HG03460 (cell line): ENCODE results near the gene NAA20.

Source experiments
- ATAC-seq: cut with Tn5 transposase; IDR thresholded peaks from one replicate; pipeline ENCODE4 v1.9.1; 2021; ENCODE audit not compliant: unreplicated experiment

NAA20 gene, protein sequence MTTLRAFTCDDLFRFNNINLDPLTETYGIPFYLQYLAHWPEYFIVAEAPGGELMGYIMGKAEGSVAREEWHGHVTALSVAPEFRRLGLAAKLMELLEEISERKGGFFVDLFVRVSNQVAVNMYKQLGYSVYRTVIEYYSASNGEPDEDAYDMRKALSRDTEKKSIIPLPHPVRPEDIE

DNA sequence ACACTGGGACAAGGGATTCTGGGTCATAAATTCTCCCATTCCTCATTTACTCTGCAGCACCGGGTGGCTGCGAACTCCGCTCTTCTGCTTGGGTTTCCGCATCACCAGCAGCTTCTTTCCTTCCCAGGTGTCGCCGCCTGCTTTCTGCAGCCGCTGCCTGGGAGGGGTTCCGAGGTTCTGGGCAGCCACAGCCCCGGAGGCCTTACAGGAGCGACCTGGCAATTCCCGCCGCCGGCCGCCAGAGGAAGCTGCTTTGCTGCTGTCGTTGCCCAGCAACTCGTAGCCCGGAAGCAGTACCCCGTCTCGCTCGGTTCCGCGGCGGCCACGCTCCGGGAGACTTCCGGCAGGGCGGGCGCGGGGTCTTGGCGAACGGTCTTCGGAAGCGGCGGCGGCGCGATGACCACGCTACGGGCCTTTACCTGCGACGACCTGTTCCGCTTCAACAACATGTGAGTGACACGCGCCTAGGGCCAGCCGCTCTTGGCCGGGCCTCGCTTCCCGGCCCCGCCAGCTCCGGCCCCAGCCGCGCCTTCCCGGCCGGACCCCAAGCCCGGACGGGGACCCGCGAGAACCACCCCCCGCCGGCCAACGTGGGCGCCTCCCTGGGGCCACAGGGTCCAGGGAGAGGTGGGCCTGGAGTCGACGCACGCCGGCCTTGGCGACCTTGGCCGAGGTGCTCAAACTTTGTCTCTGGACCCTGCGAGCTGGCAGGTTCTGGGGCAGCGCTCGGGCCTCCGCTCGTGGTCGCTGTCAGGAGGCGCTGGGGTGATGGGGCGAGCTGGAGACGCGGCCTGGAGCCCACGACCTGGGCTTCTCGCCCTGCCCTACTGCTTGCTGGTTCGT lies at the start of gene NAA20:
Gene NAA20 (plus strand): TSS at position 362 of the 843 bp plus-strand sequence. CDS start 35 bp downstream, at position 397.
- peak; percentile 98 for ATAC-seq

DNA sequence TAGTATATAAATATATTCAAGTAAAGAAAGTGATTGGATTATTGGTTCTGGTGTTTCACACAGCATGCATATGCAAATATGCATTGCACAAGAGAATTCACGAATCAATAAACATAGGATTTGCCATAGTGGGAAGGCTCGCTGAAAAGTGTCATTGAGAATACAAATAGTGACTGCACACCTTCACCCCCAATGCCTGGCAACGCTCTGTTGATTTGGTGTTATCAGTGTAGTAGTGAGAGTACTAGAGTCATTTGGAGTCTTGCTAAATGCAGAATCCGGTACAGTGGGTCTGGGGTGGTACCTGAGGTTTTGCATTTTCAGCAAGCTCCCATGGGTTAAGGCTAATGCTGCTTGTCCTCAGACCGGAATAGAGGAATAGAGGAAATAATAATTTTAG lies 49.7 kb upstream of the NAA20 start:
- no peak for ATAC-seq

DNA sequence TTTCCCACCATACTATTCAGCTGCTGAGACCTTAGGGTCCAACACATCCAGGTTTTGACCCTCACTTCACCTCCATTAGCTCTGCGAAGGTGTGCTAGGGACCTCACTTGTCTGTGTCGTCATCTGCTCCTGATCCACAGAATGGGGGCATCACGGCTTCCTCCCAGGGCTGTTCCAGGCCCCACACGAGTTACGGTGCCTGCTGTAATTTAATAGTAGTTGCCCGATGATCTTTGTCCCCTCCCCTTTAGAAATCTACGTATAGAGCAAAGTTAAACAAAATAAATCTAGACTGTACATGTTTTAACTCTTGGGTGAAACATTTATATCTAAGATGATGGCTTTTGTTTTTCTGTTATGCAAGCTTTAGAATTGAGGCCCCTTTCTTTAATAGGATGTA lies 49.1 kb upstream of the NAA20 start:
- no peak for ATAC-seq

- ATAC-seq: no peak
Measured at GRCh38 chr20:19968466-19969073, 48.6 kb upstream of the NAA20 start.

DNA sequence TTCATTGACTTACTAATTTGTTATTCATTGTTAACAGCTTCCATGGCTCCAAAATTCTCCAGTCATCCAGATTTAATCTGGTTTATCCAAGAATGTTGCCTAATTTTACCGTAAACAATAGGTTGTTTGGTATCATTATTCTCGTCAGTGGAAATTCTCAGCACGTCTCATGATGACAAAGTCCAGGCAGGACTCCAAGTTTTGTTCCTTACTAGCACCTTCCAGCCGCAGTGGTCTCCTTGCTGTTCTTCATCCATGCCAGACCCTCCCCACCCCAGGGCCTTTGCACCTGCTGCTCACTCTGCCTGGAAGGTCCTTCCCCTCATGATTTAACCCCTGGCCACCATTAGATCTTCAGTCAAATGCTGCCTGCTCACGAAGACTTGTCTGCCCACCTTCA lies 48.1 kb upstream of the NAA20 start:
- ATAC-seq: no peak

- no peak for ATAC-seq
Measured at GRCh38 chr20:19969507-19970255, 47.5 kb upstream of the NAA20 start.

DNA sequence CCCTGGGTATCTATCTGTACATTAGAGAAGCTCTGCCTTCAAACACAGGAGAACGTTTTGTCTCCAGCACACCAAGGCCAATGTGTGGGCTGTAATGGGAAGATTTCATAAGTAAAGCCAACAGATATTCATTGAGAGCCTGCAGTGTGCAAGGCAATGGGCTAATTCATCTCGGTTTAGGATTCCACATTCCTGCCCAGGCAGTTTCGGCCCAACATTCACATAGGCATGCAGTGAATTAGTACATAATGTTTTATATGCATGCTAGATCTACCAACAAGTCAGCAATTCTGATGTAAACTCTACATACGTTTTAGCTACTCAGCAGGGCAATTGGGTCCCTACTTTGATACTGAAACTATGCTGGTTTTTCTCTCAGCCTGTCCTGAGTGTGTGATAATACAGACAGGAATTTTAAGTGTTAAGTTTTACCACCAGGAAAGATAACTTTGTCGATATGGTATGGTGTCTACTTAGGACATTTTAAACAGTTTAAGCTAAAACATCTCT lies 46.9 kb upstream of the NAA20 start:
- no peak for ATAC-seq

- no peak for ATAC-seq
Measured at GRCh38 chr20:19971116-19971515, 46.0 kb upstream of the NAA20 start.

- ATAC-seq: no peak
Measured at GRCh38 chr20:19973961-19974629, 43.1 kb upstream of the NAA20 start.

GRCh38 chr20:19974630-19975435 lies 42.3 kb upstream of the NAA20 start:
- ATAC-seq: no peak

DNA sequence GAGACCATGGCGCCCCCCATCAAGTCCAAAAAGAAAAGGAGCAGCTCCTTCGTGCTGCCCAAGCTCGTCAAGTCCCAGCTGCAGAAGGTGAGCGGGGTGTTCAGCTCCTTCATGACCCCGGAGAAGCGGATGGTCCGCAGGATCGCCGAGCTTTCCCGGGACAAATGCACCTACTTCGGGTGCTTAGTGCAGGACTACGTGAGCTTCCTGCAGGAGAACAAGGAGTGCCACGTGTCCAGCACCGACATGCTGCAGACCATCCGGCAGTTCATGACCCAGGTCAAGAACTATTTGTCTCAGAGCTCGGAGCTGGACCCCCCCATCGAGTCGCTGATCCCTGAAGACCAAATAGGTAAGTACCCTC lies 41.7 kb upstream of the NAA20 start:
- ATAC-seq: no peak

DNA sequence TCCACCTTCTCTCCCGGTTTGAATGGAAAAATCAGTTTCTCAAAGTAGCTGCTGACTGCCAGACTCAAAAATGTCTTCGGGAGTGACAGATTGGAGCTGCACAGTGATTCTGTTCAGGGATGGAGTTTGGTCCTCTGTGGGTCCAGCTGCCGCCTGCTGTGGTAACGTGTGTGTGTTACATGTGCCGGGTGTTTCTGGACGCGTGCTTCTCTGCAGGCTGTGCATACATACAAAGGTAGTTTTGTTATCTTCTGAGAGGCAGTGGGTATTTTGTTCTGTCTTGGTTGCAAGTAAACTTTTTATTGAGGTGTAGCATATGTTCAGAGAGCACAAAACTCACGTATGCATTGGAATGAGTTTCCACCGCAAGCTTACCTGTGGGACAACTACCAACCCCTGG lies 41.3 kb upstream of the NAA20 start:
- ATAC-seq: no peak

GRCh38 chr20:19976595-19977372 lies 40.4 kb upstream of the NAA20 start:
- ATAC-seq: no peak

- ATAC-seq: no peak
Measured at GRCh38 chr20:19977373-19977770, 39.8 kb upstream of the NAA20 start.

DNA sequence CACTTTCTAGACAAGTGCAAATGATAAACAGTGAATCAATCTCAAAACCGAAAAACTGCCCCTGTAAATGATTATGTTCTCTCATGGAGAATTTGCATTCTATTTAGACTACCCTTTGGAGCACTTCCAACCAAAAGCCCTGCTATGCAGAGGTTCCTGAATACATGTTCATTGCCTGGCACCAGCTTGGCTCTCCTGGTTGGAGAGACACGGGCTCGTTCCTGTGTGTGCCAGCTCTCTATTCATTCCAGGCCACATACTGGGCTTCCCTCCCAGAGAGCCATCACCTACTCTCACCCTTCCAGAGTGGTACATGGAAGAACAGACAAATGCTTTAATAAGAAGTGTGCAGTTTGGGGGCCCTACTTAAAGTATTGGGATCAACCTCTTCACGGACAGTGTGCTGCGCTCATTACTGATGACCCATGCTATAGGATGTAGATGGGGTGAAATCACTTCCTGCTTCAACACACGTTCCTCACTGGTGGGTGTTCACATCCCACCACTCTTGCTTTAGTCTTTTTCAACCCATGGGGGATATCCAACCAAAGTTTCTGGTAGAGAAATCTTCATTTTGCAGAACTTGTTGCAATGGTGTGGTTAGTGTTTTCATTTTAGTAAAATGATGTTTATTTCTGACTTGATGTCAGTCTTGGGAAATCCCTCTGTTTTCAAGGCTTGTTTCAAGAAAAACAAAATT lies 38.5 kb upstream of the NAA20 start:
- no peak for ATAC-seq

DNA sequence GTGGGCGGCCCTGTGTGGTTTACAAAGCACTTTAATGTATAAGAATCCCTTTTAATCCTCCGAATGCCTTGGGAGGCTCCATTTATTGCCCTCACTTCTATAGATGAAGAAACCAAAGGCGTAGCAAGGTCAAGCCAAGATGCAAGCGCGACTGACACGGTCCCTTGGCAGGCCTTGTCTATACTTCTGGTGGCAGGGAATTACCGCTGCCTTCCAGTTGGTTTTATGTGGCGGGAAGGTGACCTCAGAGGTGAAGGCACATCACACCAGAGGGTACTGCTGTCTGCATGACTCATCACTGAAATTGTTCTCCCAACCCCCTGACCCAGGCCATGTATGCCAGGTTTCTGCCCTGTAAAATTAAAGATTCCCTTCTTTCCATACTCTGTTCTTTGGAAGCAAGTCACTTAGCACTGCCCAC lies 36.1 kb upstream of the NAA20 start:
- ATAC-seq: no peak

- ATAC-seq: no peak
Measured at GRCh38 chr20:19986419-19986818, 30.7 kb upstream of the NAA20 start.

DNA sequence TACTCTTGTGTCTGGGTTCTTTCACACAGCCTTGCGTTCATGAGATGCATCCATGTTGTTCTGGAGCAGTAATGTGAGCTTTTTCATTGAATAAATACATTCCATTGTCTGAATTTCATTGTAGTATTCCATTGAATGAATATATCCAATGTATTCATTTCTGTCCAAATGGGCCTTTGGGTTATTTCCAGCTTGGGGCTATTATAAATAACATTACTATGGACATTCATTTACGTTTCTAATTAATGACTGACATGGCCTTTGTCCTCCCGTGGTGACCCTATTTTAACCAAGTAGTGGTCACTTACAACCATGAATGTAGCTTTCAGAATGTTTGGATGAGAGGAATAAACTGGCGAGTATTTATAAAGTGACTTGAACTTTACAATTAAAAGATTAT lies 30.1 kb upstream of the NAA20 start:
- ATAC-seq: no peak

- ATAC-seq: no peak
Measured at GRCh38 chr20:19990850-19991249, 26.3 kb upstream of the NAA20 start.
